CD1c-positive myeloid dendritic cell (primary cell): ENCODE results near the gene TPD52L2.
"Not testable (repeated sequence)": the region's sequence is repeated elsewhere in the genome, so short reads cannot be mapped to it uniquely, and the experiment has no call there.

Experiments used
- DNase-seq: peaks from one replicate; pipeline ENCODE4 v3.0.0-alpha.2; 2016; ENCODE audit errors: extremely low spot score

TPD52L2 gene

GRCh38 chr20:63878899-63879663, 14.0 kb downstream of the TPD52L2 start:
- no peak for DNase-seq

- not testable (repeated sequence) for DNase-seq
These were observed 15.8 kb downstream of the TPD52L2 start for GRCh38 chr20:63880901-63881300.

GRCh38 chr20:63881451-63882226, 16.6 kb downstream of the TPD52L2 start:
- DNase-seq = no peak

GRCh38 chr20:63882257-63883200, 17.5 kb downstream of the TPD52L2 start:
- no peak for DNase-seq

- DNase-seq = no peak
These were observed 18.1 kb downstream of the TPD52L2 start for GRCh38 chr20:63883201-63883593.

GRCh38 chr20:63884506-63885263, 19.6 kb downstream of the TPD52L2 start:
- no peak for DNase-seq

GRCh38 chr20:63885264-63886053, 20.4 kb downstream of the TPD52L2 start:
- DNase-seq = no peak

GRCh38 chr20:63886054-63886419, 21.0 kb downstream of the TPD52L2 start:
- DNase-seq = no peak

GRCh38 chr20:63886921-63887320, 21.9 kb downstream of the TPD52L2 start:
- no peak for DNase-seq

GRCh38 chr20:63889241-63890200, 24.5 kb downstream of the TPD52L2 start:
- peak; percentile 57 for DNase-seq

- DNase-seq = no peak
These were observed 25.1 kb downstream of the TPD52L2 start for GRCh38 chr20:63890201-63890576.

GRCh38 chr20:63890616-63891015, 25.5 kb downstream of the TPD52L2 start:
- DNase-seq = no peak

- DNase-seq = no peak
These were observed 26.3 kb downstream of the TPD52L2 start for GRCh38 chr20:63891061-63892002.

GRCh38 chr20:63892402-63892801, 27.3 kb downstream of the TPD52L2 start:
- no peak for DNase-seq

- DNase-seq = no peak
These were observed 28.9 kb downstream of the TPD52L2 start for GRCh38 chr20:63893999-63894357.

- DNase-seq = peak; percentile 98
These were observed 29.5 kb downstream of the TPD52L2 start, which contains the start of gene DNAJC5 for GRCh38 chr20:63894358-63895201. Gene DNAJC5, plus strand, starts transcription at chr20:63895126. Its CDS starts 33,220 bp downstream, at chr20:63928346.
